WERI-Rb-1 (cell line): ENCODE data around the gene DAW1.

Source experiments
- DNase-seq: peaks from one replicate; pipeline ENCODE4 v3.0.0-alpha.2; 2020
- H3K27ac ChIP-seq: fragments of 250-450 bp; sonication (Bioruptor Pico); 2 replicates; pipeline ENCODE4 v1.5.1; 2020; ENCODE audit warnings: mild to moderate bottlenecking, moderate library complexity
- H3K27me3 ChIP-seq: fragments of 250-450 bp; sonication (Bioruptor Pico); 2 replicates; pipeline ENCODE4 v1.5.1; 2021; ENCODE audit warnings: mild to moderate bottlenecking, low read depth, moderate library complexity; ENCODE audit not compliant: insufficient read depth, severe bottlenecking
- H3K36me3 ChIP-seq: fragments of 250-450 bp; sonication (Bioruptor Pico); 2 replicates; pipeline ENCODE4 v1.5.1; 2020; ENCODE audit warnings: mild to moderate bottlenecking, moderate library complexity
- H3K4me3 ChIP-seq: 2 replicates; pipeline ENCODE4 v1.5.1; 2011; ENCODE audit warnings: low read depth, mild to moderate bottlenecking, control low read depth, low read length
- H3K9me3 ChIP-seq: fragments of 250-450 bp; sonication (Bioruptor Pico); 2 replicates; pipeline ENCODE4 v1.5.1; 2021; ENCODE audit warnings: mild to moderate bottlenecking, moderate library complexity; ENCODE audit not compliant: severe bottlenecking
- TF ChIP-seq, protein P1 (sequence below): IDR thresholded peaks from 2 replicates; pipeline ENCODE4 v1.5.1; 2011; ENCODE audit warnings: low read depth, mild to moderate bottlenecking, control low read depth, inconsistent platforms, low read length

Gene DAW1

DNA sequence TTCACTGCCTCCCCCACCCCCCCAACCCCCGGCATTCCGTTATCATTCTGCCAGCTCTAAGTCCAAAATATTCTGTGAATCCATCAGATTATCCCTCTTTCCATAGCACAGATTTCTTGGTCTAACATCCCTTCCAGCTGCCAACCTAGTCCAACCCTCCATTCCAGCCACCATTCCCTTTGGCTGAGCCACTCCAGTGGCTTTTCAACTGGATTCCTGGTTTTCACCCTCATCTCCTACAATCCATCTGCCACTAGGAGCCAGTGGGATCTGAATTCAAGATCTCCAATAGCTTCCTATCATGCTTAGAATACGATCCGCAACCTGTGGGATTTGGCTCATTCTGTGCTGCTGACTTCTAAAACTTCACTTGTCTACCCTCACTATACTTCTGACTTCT lies 1.2 kb downstream of the DAW1 start:
- Histone ChIP-seq H3K36me3 (no peaks in the 10 kb centered on the region), H3K27ac (no peak overlapping the region), H3K27me3 (peaks cover 26% of the 10 kb centered on the region), H3K9me3 (no peaks in the 10 kb centered on the region), H3K4me3 (no peak overlapping the region)
- TF ChIP-seq, protein P1, sequence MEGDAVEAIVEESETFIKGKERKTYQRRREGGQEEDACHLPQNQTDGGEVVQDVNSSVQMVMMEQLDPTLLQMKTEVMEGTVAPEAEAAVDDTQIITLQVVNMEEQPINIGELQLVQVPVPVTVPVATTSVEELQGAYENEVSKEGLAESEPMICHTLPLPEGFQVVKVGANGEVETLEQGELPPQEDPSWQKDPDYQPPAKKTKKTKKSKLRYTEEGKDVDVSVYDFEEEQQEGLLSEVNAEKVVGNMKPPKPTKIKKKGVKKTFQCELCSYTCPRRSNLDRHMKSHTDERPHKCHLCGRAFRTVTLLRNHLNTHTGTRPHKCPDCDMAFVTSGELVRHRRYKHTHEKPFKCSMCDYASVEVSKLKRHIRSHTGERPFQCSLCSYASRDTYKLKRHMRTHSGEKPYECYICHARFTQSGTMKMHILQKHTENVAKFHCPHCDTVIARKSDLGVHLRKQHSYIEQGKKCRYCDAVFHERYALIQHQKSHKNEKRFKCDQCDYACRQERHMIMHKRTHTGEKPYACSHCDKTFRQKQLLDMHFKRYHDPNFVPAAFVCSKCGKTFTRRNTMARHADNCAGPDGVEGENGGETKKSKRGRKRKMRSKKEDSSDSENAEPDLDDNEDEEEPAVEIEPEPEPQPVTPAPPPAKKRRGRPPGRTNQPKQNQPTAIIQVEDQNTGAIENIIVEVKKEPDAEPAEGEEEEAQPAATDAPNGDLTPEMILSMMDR = no peak
- DNase-seq = no peak

DNA sequence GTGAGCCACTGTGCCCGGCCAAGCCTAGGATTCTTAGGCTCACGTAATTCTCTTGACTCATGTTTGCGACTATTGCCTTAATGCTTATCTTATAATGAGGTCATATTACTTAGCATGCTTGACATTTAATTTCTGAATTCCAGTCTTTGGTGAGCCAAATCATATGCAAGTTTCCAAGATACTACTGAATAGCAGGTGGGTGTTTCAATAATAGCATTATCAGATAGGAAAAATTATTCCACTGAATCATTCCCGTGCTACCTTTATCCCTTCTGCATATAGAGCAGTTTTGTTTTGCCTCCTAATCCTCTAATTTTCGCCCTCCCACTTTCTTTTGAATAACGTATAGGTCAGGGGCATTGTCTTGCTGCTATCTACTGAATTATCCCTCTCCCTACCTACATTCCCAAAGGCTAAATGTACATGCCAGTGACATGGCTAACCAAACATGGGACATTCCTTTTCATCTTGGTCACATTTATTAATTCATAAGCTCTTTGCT lies 4.9 kb downstream of the DAW1 start:
- no peak overlapping the region for H3K4me3 ChIP-seq
- H3K36me3 ChIP-seq = no peaks in the 10 kb centered on the region
- no peaks in the 10 kb centered on the region for H3K9me3 ChIP-seq
- H3K27me3 ChIP-seq = peaks cover 12% of the 10 kb centered on the region
- no peak for DNase-seq
- TF ChIP-seq, protein P1 = no peak
- no peak overlapping the region for H3K27ac ChIP-seq

DNA sequence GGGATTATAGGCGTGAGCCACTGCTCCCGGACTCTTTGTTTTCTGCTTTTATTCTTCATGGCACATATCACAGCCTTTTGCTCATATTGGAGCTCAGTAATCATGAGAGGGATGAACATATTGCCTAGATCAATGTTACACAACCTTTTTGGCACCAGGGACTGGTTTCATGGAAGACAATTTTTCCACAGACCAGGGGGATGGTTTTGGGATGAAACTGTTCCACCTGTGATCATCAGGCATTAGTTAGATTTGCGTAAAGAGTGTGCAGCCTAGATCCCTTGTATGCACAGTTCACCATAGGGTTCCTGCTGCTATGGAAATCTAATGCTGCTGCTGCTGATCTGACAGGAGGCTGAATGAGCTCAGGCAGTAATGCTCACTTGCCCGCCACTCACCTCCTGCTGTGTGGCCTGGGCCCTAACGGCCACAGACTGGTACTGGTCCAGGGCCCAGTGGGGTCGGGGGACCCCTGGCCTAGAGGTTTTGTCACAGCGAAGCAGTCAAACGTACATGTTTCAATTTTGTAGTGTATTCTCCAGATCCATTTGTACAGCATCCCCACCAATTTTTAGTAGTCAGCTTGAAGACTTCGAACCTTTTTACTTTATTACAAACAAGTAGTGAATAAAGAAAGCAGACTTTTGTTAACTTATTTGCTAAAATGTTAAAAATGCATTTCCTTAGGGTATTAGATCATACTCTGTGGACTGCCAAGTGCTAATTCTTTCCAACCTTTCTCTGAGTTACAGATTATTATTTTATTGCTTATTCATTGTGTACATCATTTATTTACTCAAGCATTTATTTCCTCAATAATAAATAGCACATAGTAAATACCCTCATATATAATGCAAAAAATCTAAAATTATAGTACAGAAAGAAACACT lies 6.2 kb downstream of the DAW1 start:
- TF ChIP-seq, protein P1 = no peak
- H3K36me3 ChIP-seq = no peaks in the 10 kb centered on the region
- H3K9me3 ChIP-seq = no peaks in the 10 kb centered on the region
- peaks cover 6% of the 10 kb centered on the region for H3K27me3 ChIP-seq
- H3K27ac ChIP-seq = no peak overlapping the region
- DNase-seq = no peak
- no peak overlapping the region for H3K4me3 ChIP-seq

DNA sequence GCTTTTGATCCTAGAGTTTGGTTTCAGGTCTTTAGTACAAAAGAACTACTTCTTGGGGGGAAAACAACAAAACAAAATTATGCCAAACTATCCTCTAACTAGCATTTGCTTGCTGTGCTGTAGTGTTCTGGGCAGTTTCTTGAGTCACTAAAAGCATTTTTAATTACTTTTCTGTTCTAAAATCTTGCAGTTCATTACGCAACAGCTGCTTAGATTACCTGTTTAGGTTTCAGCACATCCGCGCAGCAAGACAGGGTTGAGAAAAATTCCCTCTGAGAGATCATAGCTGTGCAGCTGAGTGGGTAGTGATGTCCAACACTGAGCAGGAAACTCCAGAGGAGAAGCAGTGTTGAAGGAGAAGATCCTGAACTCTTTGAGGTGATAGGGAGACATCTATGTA lies 9.0 kb downstream of the DAW1 start:
- Histone ChIP-seq H3K36me3 (no peaks in the 10 kb centered on the region), H3K4me3 (no peak overlapping the region), H3K27me3 (peaks cover 3% of the 10 kb centered on the region), H3K9me3 (no peaks in the 10 kb centered on the region), H3K27ac (no peak overlapping the region)
- TF ChIP-seq, protein P1 = no peak
- no peak for DNase-seq

DNA sequence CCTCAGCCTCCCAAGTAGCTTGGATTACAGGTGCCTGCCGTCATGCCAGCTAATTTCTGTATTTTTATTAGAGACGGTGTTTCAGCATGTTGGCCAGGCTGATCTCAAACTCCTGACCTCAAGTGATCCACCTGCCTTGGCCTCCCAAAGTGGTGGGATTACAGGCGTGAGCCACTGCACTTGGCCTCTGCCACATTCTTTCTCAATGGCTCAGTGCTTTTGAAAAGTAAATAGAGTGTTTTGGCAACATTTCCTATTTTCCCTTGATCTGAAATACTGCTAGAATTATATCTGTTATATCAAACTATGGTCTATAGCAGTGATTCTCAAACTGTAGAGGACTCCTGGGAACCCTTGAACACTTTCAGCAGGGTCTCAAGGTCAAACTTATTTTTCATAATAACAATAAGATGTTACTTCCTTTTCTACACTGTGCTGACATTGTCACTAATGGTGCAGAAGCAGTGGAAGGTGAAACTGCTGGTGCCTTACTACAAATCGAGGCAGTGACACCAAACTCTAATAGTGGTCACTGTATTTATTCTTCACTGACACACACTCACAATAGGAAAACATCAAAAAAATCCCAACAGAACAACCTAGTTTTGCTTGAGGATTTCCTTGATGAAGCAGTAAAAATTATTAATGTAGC lies 10.6 kb downstream of the DAW1 start:
- no peak for DNase-seq
- no peak overlapping the region for H3K4me3 ChIP-seq
- TF ChIP-seq, protein P1 = no peak
- no peaks in the 10 kb centered on the region for H3K9me3 ChIP-seq
- H3K27ac ChIP-seq = no peak overlapping the region
- H3K36me3 ChIP-seq = no peaks in the 10 kb centered on the region
- H3K27me3 ChIP-seq = peaks cover 3% of the 10 kb centered on the region
